ENCODE data around the gene PPFIA1.
"Not testable (repeated sequence)": the region's sequence is repeated elsewhere in the genome, so short reads cannot be mapped to it uniquely, and the experiment has no call there.

- not testable (repeated sequence) for TF ChIP-seq CTCF, POLR2A, EP300 (IDR thresholded peaks at IDR 0.05)
Measured at GRCh38 chr11:70408326-70408725, 137.8 kb downstream of the PPFIA1 start.
